HepG2 (cell line): ENCODE measurements around the gene GPT2. TPM values are rescaled to one million over a fixed set of nuclear protein-coding genes. Genes with fewer than 3 reads are reported as not detected.

ENCODE experiments used
- ARNTL ChIP-seq: sonication (generic); formaldehyde crosslinking; IDR thresholded peaks from 2 replicates; pipeline ENCODE4 v1.4.0; 2020; ENCODE audit warnings: mild to moderate bottlenecking, missing genetic modification reagents
- ATF3 ChIP-seq: sonication (generic); formaldehyde crosslinking; IDR thresholded peaks from 2 replicates; pipeline ENCODE4 v1.4.0; 2020; ENCODE audit warnings: missing genetic modification reagents
- CCAR2 ChIP-seq: fragments of 200-400 bp; formaldehyde crosslinking; optimal IDR thresholded peaks from 2 replicates; pipeline ENCODE3; 2018; ENCODE audit warnings: low read depth, mild to moderate bottlenecking, low read length, moderate library complexity
- CERS6 ChIP-seq: sonication (generic); formaldehyde crosslinking; IDR thresholded peaks from 2 replicates; pipeline ENCODE4 v1.5.0; 2020; ENCODE audit warnings: missing genetic modification reagents
- CREB1 ChIP-seq, 2 experiments: fragments of 450-650 bp in 1 of 2; IDR thresholded peaks; 2 replicates each; pipeline ENCODE4 v1.6.1; 2016 to 2017; ENCODE audit warnings: control low read depth in 1 of 2, mild to moderate bottlenecking in 1 of 2, missing compliant biosample characterization in 1 of 2, missing genetic modification characterization in 1 of 2
- CTCF ChIP-seq: sonication (generic); formaldehyde crosslinking; IDR thresholded peaks from 2 replicates; pipeline ENCODE4 v1.5.0; 2020; ENCODE audit warnings: mild to moderate bottlenecking, missing genetic modification reagents, moderate library complexity
- FOXM1 ChIP-seq: sonication (generic); formaldehyde crosslinking; IDR thresholded peaks from 2 replicates; pipeline ENCODE4 v1.5.0; 2020; ENCODE audit warnings: missing genetic modification reagents
- GPBP1L1 ChIP-seq: sonication (generic); formaldehyde crosslinking; IDR thresholded peaks from 2 replicates; pipeline ENCODE4 v1.5.0; 2020; ENCODE audit warnings: mild to moderate bottlenecking, missing genetic modification reagents
- IKZF4 ChIP-seq: sonication (generic); formaldehyde crosslinking; IDR thresholded peaks from 2 replicates; pipeline ENCODE4 v1.5.1; 2020; ENCODE audit warnings: borderline replicate concordance, mild to moderate bottlenecking, low read depth, missing genetic modification reagents; ENCODE audit errors: not compliant biosample characterization
- JUND ChIP-seq: sonication (generic); formaldehyde crosslinking; IDR thresholded peaks from 2 replicates; pipeline ENCODE4 v1.8.0; 2022; ENCODE audit warnings: mild to moderate bottlenecking, missing genetic modification reagents
- MTF1 ChIP-seq: sonication (generic); formaldehyde crosslinking; IDR thresholded peaks from 2 replicates; pipeline ENCODE4 v1.5.0; 2020; ENCODE audit warnings: missing genetic modification reagents
- MXD1 ChIP-seq: sonication (generic); formaldehyde crosslinking; IDR thresholded peaks from 2 replicates; pipeline ENCODE4 v1.4.0; 2020; ENCODE audit warnings: mild to moderate bottlenecking, missing genetic modification reagents
- TAF15 ChIP-seq: fragments of 200-400 bp; formaldehyde crosslinking; IDR thresholded peaks from one replicate; pipeline ENCODE4 v1.6.1; 2018; ENCODE audit warnings: mild to moderate bottlenecking, low read depth, low read length; ENCODE audit not compliant: poor library complexity, severe bottlenecking
- TBX3 ChIP-seq: fragments of 450-650 bp; IDR thresholded peaks from 2 replicates; pipeline ENCODE4 v1.6.1; 2017; ENCODE audit warnings: antibody characterized with exemption, mild to moderate bottlenecking, inconsistent platforms, borderline replicate concordance
- ZBTB1 ChIP-seq: sonication (generic); formaldehyde crosslinking; IDR thresholded peaks from 2 replicates; pipeline ENCODE4 v1.4.0; 2020; ENCODE audit warnings: missing genetic modification reagents, borderline replicate concordance
- ZBTB43 ChIP-seq: sonication (generic); formaldehyde crosslinking; conservative IDR thresholded peaks from 2 replicates; pipeline ENCODE4 v1.4.0; 2020; ENCODE audit warnings: missing genetic modification reagents
- ZFP37 ChIP-seq: sonication (generic); formaldehyde crosslinking; IDR thresholded peaks from 2 replicates; pipeline ENCODE4 v1.4.0; 2020; ENCODE audit warnings: missing genetic modification reagents, borderline replicate concordance
- ZNF274 ChIP-seq: sonication (generic); formaldehyde crosslinking; IDR thresholded peaks from 2 replicates; pipeline ENCODE4 v1.5.1; 2020; ENCODE audit warnings: mild to moderate bottlenecking, missing genetic modification reagents
- ZNF329 ChIP-seq: sonication (generic); formaldehyde crosslinking; IDR thresholded peaks from 2 replicates; pipeline ENCODE4 v1.9.0; 2021; ENCODE audit warnings: low read depth, mild to moderate bottlenecking, missing genetic modification reagents
- ZNF414 ChIP-seq: sonication (generic); formaldehyde crosslinking; IDR thresholded peaks from 2 replicates; pipeline ENCODE4 v1.5.0; 2020; ENCODE audit warnings: missing genetic modification reagents
- ZNF891 ChIP-seq: sonication (generic); formaldehyde crosslinking; IDR thresholded peaks from 2 replicates; pipeline ENCODE4 v1.5.0; 2020; ENCODE audit warnings: mild to moderate bottlenecking, missing genetic modification reagents
- ZSCAN21 ChIP-seq: sonication (generic); formaldehyde crosslinking; IDR thresholded peaks from 2 replicates; pipeline ENCODE4 v1.8.0; 2022; ENCODE audit warnings: mild to moderate bottlenecking, missing genetic modification reagents, moderate library complexity, borderline replicate concordance
- polyA plus RNA-seq, 8 experiments: library from polyadenylated mRNA; depleted of rRNA in 3 of 8; stranded (reverse) in 7 of 8; unstranded in 1 of 8; fragments of >200 nt; fragmentation: Illumina TruSeq in 4 of 8; extraction: Trizol in 4 of 8; gene quantifications; 2 replicates each; pipeline versions ENCODE4 v1.2.1 to v1.2.3, GENCODE V29; 2011 to 2016; ENCODE audit warnings: low read depth in 4 of 8, missing spikeins in 1 of 8, mixed read lengths in 1 of 8; ENCODE audit not compliant: insufficient read depth in 1 of 8
- total RNA-seq, 5 experiments: library from RNA; depleted of rRNA; stranded (reverse); fragments of >200 nt; fragmentation: Illumina TruSeq; extraction: Trizol; gene quantifications; 2 replicates each; pipeline ENCODE4 v1.2.3, GENCODE V29; 2016; ENCODE audit warnings: low read depth in 1 of 5

The GPT2 gene
- total and polyA plus RNA-seq, 2 of the 13 experiments (the other 11 are each of a cell fraction or from before 2014, with no cell fraction given), result 138 to 267 TPM

GRCh38 chr16:46853713-46854443, 30.3 kb upstream of the GPT2 start (continued):
- TF ChIP-seq CTCF (CRISPR knock-in tag), result peak; percentile 99
- TF ChIP-seq ZSCAN21 (CRISPR knock-in tag), result no peak
- no peak for TF ChIP-seq MTF1 (CRISPR knock-in tag)
- peak; percentile 81; the same call in 1 of the 2 replicates for TF ChIP-seq ZNF274 (CRISPR knock-in tag)
- no peak for TF ChIP-seq CERS6 (CRISPR knock-in tag)
- no peak for TF ChIP-seq ZNF891
- peak; percentile 43; the same call in 1 of the 2 replicates for TF ChIP-seq ZNF329
- 0 out of 2 replicates have a peak, but pooled peaks have one; percentile 34 for TF ChIP-seq ARNTL (CRISPR knock-in tag)
- TF ChIP-seq ZFP37 (CRISPR knock-in tag), result no peak
- TF ChIP-seq TAF15, result no peak
- no peak for TF ChIP-seq FOXM1
- no peak for TF ChIP-seq IKZF4 (CRISPR knock-in tag)
- no peak for TF ChIP-seq CCAR2
- TF ChIP-seq JUND (CRISPR knock-in tag), result no peak
- no peak for TF ChIP-seq ZBTB43 (CRISPR knock-in tag)
- no peak for TF ChIP-seq MXD1 (CRISPR knock-in tag)
- no peak for TF ChIP-seq CREB1 (IDR thresholded peaks at IDR 0.05)
- no peak for TF ChIP-seq CREB1 (CRISPR knock-in tag; IDR thresholded peaks at IDR 0.05)
- TF ChIP-seq GPBP1L1 (CRISPR knock-in tag), result no peak
- TF ChIP-seq ATF3 (CRISPR knock-in tag), result no peak
- no peak for TF ChIP-seq ZBTB1 (CRISPR knock-in tag)
- TF ChIP-seq TBX3, result no peak
- no peak for TF ChIP-seq ZNF414
